ENCODE data around the gene ASTN2.

ASTN2 gene

GRCh38 chr9:117359910-117360309, 54.9 kb downstream of the ASTN2 start:
- DNase-seq (ENCODE audit: low read depth), result no peak

- no peak for DNase-seq (ENCODE audit: low read depth)
Observed at GRCh38 chr9:117355542-117355941, 59.3 kb downstream of the ASTN2 start.

GRCh38 chr9:117354997-117355396, 59.9 kb downstream of the ASTN2 start:
- DNase-seq (ENCODE audit: low read depth), result no peak

- no peak for DNase-seq (ENCODE audit: low read depth)
Observed at GRCh38 chr9:117354244-117354847, 60.5 kb downstream of the ASTN2 start.

GRCh38 chr9:117344892-117345660, 69.8 kb downstream of the ASTN2 start:
- no peak for DNase-seq (ENCODE audit: low read depth)

GRCh38 chr9:117343427-117343826, 71.4 kb downstream of the ASTN2 start:
- no peak for DNase-seq (ENCODE audit: low read depth)

- DNase-seq (ENCODE audit: low read depth), result no peak
Observed at GRCh38 chr9:117341151-117341550, 73.7 kb downstream of the ASTN2 start.

- no peak for DNase-seq (ENCODE audit: low read depth)
Observed at GRCh38 chr9:117340422-117340821, 74.4 kb downstream of the ASTN2 start.

- no peak for DNase-seq (ENCODE audit: low read depth)
Observed at GRCh38 chr9:117335837-117336433, 78.9 kb downstream of the ASTN2 start.

GRCh38 chr9:117334101-117334500, 80.8 kb downstream of the ASTN2 start:
- DNase-seq (ENCODE audit: low read depth), result no peak

- DNase-seq (ENCODE audit: low read depth), result no peak
Observed at GRCh38 chr9:117325831-117326230, 89.0 kb downstream of the ASTN2 start.

GRCh38 chr9:117325110-117325731, 89.6 kb downstream of the ASTN2 start:
- DNase-seq (ENCODE audit: low read depth), result no peak

- DNase-seq (ENCODE audit: low read depth), result no peak
Observed at GRCh38 chr9:117323390-117323789, 91.5 kb downstream of the ASTN2 start.

GRCh38 chr9:117317192-117317591, 97.7 kb downstream of the ASTN2 start:
- DNase-seq (ENCODE audit: low read depth), result no peak

GRCh38 chr9:117315236-117315635, 99.6 kb downstream of the ASTN2 start:
- DNase-seq (ENCODE audit: low read depth), result no peak

GRCh38 chr9:117313989-117314388, 100.9 kb downstream of the ASTN2 start:
- DNase-seq (ENCODE audit: low read depth), result no peak

GRCh38 chr9:117307701-117308100, 107.2 kb downstream of the ASTN2 start:
- DNase-seq (ENCODE audit: low read depth), result no peak

- DNase-seq (ENCODE audit: low read depth), result no peak
Observed at GRCh38 chr9:117306032-117306431, 108.8 kb downstream of the ASTN2 start.

GRCh38 chr9:117305454-117305853, 109.4 kb downstream of the ASTN2 start:
- no peak for DNase-seq (ENCODE audit: low read depth)

- no peak for DNase-seq (ENCODE audit: low read depth)
Observed at GRCh38 chr9:117304549-117304948, 110.3 kb downstream of the ASTN2 start.

GRCh38 chr9:117303643-117304230, 111.1 kb downstream of the ASTN2 start:
- DNase-seq (ENCODE audit: low read depth), result no peak

- DNase-seq (ENCODE audit: low read depth), result no peak
Observed at GRCh38 chr9:117302487-117302886, 112.4 kb downstream of the ASTN2 start.

All from HS-27A (cell line).